Measurements from ENCODE around the gene NMBR. TPM values are rescaled to one million over a fixed set of nuclear protein-coding genes. Genes with fewer than 3 reads are reported as not detected.
"Not testable (repeated sequence)": the region's sequence is repeated elsewhere in the genome, so short reads cannot be mapped to it uniquely, and the experiment has no call there.

NMBR gene
- total RNA-seq, 1 donor from 2014 or later, result not detected

DNA sequence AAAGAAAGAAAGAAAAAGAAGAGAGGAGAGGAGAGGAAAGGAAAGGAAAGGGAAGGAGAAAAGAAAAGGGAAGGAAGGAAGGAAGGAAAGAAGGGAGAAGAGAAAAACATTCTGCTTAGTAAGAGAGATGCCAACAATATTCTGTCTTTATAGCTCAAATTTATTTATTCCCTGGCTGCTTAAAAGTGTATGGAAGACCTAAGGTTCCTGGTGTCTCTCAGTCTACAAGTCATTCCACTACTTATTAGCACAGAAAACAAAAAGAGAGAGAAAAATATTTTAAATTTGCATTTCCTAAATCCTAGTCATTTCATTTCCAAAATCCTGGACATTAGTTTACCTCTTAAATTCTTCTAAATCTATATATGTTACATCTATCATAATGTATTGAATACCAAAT, 67.8 kb downstream of the NMBR start:
- no peak for ATAC-seq

DNA sequence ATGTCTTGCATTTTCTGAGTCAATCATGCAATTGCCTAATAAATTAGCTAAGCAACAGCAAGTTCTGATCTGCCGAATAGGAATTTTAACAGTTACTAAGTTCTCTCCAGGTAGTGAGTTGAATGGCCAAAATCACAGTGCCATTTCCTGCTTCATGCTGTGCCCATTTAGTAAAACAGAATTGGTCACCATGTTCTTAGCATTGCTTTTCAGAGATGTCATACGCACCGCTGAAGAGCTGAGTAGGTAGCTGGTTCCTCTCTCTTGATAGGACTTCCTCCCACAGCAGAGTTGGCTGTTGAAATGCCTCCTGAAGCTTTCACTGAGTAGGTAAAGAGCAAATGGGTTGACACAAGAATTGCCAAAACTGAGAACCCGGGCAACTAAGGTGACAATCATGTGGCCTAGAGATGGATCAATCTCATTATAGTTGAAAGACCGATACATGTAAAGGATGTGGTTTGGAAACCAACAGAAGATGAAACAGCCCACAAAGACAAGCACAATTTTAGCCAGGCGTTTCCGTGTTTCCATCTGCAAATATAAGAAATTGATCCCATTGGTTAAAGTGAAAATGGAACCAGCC, 71.3 kb downstream of the NMBR start:
- intact Hi-C loops (cut with DNase I), result no loop called here
- no peak for ATAC-seq
- no peak for DNase-seq (ENCODE audit: missing footprints)

More for the DNA sequence above, 67.8 kb downstream of the NMBR start:
- no peak for DNase-seq (ENCODE audit: missing footprints)
- intact Hi-C loops (cut with DNase I), result no loop called here

DNA sequence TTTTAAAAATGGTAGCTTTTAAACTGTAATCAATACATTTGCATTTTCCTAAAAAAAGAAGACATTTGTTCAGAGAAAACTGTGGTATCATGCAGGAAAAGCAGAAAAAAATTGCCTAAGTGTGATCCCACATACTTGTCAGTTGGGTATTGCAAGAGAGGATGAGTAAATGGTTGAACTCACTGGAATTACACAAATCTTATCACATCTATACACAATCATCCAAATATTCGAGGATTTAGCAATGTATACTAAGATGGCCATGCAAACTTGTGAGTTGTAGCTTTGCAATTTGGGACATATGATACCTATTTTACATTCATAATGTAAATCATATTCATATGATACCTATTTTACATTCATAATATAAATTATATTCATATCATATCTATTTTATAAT, 72.4 kb downstream of the NMBR start:
- intact Hi-C loops (cut with DNase I), result no loop called here
- ATAC-seq, result no peak
- no peak for DNase-seq (ENCODE audit: missing footprints)

DNA sequence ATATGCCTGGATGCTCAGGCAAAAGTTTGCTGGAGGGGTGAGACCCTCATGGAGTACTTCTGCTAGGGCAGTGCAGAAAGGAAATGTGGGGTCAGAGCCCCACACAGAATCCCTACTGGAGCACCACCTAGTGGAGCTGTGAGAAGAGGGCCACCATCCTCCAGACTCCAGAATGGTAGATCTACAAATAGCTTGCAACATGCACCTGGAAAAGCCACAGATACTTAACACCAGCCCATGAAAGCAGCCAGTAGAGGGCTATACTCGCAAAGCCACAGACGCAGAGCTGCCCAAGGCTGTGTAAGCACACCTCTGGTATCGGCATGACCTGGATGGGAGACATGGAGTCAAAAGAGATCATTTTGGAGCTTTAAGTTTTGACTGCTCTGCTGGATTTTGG, 74.9 kb downstream of the NMBR start:
- intact Hi-C loops (cut with DNase I), result no loop called here
- no peak for ATAC-seq
- no peak for DNase-seq (ENCODE audit: missing footprints)

DNA sequence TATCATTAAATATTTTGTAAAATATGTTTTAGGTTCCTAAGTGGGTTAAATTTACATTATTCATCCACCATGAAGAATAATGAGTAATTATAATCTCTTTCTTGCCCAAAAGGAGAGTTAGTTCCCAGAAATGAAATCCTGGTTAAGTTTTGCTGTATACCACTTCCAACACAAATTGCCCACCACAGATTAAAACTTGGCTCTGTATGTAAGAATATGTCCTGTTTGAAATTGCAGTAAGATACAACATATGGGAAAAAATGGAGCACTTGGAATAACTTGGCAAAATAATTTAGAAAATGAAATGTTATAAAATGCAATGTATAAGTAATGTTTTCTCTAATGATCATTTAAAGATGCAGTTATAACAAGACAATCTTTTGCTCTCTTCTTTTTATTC, 78.5 kb downstream of the NMBR start:
- intact Hi-C loops (cut with DNase I), result no loop called here
- no peak for DNase-seq (ENCODE audit: missing footprints)
- ATAC-seq, result no peak

DNA sequence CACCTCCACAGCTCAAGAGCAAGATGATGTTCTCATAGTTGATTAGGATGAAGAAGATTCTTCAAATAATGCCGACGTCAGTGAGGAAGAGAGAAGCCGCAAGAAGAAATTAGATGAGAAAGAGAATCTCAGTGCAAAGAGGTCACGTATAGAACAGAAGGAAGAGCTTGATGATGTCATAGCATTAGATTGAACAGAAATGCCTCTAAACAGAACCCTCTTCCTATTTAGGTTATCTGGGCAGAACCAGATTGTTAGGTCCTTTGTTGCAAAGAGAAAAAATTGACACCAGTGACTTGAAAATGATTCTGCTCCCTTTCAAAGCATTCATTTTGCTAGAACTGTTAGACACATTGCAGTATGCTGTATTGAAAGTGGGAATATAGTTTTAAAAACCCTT, 84.1 kb downstream of the NMBR start:
- intact Hi-C loops (cut with DNase I); ATAC-seq; DNase-seq (ENCODE audit: missing footprints): not testable (repeated sequence)

DNA sequence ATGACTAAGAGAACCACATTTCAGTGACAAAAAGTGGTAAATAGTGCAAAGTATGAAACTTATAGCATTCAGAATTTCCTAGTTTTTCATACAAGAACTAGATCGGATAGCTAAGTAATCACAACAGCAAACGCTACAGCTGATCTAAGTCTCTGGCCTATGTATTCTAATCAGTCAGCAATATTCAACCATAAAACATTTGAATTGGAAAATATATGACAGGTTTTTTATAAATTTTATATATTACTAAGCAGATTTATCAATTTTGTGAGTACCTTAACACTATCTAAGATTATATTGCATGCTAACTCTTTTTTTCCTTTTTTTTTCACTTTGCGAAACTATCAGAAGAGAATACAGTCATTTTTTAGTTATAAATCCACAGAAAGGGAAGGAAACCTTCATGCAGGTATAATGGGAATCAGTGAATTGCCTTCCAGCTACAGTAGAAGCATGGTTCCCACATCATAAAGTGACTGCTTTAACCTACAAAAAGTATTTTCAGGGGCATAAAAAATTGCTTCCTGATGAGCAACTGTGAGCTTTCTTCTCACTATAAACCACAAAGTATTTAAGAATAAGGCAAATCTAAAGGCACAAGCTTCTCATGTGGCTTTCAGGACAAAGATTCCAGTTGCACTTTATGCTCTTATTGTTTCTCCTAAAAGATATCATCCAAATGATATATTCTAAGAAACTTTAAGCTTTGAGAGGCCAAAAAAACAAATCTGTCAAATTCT, 88.2 kb downstream of the NMBR start:
- ATAC-seq (no peak), DNase-seq (ENCODE audit: missing footprints) (no peak)
- intact Hi-C loops (cut with DNase I), result no loop called here

DNA sequence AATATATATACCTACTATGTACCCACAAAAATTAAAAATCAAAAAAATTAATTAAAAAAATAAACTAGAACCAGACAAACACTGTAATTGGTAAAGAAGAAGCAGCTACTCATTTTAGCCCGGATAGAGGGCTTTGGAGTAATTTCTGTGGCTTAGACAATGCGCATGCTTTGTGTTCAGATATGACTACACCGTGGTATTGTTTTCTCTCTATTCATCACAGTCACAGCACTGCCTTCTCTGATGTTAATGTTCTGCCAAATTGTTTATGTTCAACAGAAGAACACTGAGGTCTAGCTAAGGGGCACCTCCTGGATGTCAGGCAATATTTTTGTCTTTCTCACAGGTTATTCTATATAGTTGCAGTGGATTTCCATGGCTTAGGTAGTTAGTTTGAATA, 91.7 kb downstream of the NMBR start:
- intact Hi-C loops (cut with DNase I), result no loop called here
- ATAC-seq (no peak), DNase-seq (ENCODE audit: missing footprints) (no peak)

DNA sequence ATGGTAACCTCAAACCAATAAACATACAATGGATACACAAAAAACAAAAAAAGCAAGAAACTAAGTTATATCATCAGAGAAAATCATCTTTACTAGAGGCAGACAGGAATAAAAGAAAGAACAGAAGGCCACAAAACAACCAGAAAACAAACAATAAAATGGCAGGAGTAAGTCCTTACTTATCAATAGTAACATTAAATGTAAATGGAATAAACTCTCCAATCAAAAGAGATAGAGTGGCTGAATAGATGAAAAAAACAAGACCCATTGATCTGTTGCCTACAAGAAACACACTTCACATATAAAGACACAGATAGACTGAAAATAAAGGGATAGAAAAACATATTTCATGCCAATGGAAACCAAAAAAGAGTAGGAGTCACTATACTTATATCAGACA, 95.5 kb downstream of the NMBR start:
- DNase-seq (ENCODE audit: missing footprints), result no peak
- intact Hi-C loops (cut with DNase I), result no loop called here
- no peak for ATAC-seq

DNA sequence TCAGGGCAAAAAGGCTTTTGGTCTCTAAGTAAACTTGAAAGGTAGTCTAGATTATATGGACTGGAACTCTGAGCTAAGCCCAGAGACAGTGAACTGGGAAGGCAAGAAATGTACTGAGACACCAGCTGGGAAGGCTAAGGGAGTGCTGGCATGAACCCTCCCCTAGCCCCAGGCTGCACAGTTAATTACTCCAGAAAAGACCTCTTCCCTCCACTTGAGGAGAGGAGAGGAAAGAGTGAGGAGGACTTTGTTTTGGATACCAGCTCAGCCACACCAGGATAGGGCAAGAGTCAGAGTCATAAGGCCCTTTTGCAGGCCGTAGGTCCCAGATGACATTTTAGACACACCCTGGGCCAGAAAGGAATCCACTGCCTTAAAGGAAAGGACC, 98.3 kb downstream of the NMBR start:
- intact Hi-C loops (cut with DNase I), result no loop called here
- ATAC-seq (no peak), DNase-seq (ENCODE audit: missing footprints) (no peak)

DNA sequence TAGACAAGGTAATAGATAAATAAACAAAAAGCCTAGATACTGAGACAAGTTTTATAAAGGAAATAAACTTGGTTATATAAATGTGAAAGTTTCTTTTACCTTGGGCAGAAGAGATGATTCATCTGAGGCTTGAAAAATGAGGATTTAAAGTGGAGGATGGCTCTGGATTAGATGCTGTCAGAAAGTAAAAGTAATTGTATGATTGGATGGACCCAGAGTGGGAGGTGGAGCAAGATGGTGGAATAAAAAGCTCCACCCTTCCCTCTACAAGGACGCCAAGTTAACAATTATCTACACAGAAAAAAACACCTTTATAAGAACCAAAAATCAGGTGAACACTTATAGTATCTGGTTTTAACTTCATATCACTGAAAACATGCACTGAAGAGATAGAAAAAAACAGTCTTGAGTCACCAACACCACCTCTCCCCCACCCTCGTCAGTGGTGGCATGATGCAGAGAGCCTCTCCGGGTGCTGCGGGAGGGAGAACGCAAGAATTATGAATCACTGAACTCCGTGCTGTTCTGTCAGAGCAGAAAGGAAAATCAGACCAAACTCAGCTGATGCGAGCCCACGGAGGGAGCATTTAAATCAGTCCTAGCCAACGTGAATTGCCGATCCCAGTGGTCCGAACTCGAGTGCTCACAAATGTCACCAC, 98.9 kb downstream of the NMBR start:
- intact Hi-C loops (cut with DNase I), result no loop called here
- DNase-seq (ENCODE audit: missing footprints), result no peak
- ATAC-seq, result no peak

DNA sequence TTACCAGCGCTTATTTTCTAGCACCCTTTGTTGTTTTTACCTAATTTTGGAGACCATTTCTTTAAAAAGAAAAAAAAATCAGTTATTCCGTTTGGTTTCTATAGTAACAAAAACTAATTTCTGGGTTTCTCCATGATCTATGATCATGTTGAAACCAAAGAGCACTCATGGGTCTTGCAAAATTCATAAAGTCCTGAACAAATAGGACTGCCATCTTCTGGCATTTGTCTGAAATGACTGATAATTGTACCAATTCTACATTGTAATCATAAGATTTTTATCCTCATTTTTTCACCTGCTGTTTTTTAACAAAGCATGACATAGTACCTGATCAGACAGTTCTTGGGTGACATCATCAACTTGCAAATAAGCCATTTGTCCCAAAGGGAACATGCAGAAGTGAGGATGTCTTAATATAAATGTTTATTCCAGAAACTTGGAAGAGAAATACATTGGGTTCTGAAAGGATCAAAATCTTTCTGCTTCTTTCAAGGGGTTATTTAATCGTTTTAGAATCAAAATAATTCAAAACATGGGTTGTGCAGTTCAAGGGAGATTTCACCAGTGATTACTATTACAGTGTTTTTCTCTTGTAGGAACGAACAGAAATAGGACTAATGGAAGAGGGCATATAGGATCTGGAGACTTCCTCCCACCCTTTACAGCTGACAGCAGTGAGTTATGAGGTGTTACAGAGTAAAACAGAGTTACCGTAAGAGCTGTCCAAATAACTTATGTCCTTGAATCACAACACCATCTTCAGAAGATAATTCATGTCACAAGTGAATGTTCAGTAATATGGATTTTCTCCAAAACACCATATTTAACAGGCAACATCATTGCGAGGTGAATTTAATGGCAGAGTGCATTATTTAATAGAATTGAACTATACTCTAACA, 101.3 kb downstream of the NMBR start:
- DNase-seq (ENCODE audit: missing footprints) (no peak), ATAC-seq (no peak)
- intact Hi-C loops (cut with DNase I), result no loop called here

DNA sequence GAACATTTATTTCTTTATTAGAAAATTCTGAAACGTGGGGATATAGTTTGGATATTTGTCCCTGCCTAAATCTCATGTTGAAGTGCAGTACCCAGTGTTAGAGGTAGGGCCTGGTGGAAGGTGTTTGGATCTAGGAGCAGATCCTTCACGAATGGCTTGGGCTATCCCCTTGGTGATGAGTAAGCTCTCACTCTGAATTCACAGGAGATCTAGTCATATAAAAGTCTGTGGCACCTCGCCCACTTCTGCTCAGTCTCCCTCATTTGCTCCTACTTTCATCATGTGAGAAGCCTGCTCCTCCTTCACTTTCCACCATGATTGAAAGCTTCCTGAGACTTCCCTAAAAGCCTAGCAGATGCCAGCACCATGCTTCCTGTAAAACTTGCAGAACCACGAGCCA, 111.0 kb downstream of the NMBR start:
- ATAC-seq (no peak), DNase-seq (ENCODE audit: missing footprints) (no peak)
- intact Hi-C loops (cut with DNase I), result no loop called here

DNA sequence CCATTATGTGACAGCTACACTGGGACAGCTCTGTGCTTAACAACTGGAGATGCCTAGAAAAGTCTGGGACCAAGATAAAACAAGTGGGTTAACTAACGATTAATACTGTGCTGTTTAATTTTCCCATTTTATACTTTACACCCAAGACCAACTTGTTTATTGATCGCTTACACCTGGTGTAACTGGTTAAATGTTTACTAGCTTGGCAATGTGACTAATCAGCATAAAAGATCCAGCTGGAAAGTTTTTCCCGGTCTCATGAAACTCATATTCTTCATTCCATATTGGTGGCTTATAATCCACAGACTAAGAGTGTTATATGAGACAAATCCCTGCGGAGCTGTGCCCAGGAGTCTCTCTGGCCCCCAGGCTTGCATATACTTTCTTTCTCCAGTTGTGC, 115.9 kb downstream of the NMBR start:
- DNase-seq (ENCODE audit: missing footprints) (no peak), ATAC-seq (no peak)
- intact Hi-C loops (cut with DNase I), result no loop called here

DNA sequence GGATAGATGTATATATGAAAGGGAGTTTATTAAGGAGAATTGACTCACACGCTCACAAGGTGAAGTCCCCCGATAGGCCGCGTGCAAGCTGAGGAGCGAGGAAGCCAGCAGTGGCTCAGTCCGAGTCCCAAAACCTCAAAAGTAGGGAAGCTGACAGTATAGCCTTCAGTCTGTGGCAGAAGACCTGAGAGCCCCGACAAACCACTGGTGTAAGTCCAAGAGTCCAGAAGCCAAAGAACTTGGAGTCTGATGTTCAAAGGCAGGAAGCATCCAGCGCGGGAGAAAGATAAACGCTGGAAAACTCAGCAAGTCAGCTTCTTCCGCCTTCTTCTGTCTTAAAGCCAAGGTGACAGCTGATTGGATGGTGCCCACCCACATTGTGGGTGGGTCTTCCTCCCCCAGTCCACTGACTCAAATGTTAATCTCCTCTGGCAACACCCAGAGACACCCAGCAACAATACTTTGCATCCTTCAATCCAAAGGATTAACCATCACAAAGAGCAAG, 116.8 kb downstream of the NMBR start:
- no peak for ATAC-seq
- DNase-seq (ENCODE audit: missing footprints), result no peak
- intact Hi-C loops (cut with DNase I), result no loop called here

DNA sequence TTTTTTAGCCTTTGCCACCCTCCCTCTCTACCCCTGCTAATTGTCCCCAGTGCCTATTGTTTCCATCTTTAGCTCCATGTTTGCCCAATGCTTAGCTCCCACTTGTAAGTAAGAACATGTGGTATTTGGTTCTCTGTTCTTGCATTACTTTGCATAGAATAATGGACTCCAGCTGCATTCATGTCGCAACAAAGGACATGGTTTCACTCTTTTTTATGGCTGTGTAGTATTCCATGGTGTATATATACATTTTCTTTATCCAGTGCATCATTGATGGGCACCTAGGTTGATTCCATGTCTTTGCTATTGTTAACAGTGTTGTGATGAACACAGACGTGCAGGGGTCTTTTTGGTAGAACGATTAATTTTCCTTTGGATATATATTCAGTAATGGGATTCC, 118.4 kb downstream of the NMBR start:
- intact Hi-C loops (cut with DNase I), result no loop called here
- ATAC-seq (no peak), DNase-seq (ENCODE audit: missing footprints) (no peak)

DNA sequence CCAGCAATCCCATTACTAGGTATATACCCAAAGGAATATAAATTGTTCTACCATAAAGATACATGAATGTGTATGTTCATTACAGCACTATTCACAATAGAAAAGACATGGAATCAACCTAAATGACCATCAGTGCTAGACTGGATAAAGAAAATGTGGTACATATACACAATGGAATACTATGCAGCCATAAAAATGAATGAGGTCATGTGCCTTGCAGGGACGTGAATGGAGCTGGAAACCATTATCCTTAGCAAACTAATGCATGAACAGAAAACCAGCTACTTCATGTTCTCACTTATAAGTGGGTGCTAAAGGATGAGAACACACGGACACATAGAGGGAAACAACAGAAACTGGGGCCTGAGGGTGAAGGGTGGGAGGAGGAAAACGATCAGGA, 119.1 kb downstream of the NMBR start:
- ATAC-seq; intact Hi-C loops (cut with DNase I): not testable (repeated sequence)

DNA sequence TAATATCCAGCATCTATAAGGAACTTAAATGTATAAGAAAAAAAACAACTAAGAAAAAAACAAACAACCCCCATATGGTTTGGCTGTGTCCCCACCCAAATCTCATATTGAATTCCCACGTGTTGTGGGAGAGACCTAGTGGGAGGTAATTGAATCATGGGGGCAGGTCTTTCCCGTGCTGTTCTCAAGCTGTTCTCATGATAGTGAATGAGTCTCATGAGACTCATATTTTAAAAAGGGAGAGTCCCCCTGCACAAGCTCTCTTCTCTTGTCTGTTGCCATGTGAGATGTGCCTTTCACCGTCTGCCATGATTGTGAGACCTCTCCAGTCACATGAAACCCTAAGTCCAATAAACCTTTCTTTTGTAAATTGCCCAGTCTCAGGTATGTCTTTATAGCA, 119.8 kb downstream of the NMBR start:
- DNase-seq (ENCODE audit: missing footprints) (no peak), ATAC-seq (no peak)
- intact Hi-C loops (cut with DNase I), result no loop called here

More for the DNA sequence above, 119.1 kb downstream of the NMBR start:
- DNase-seq (ENCODE audit: missing footprints), result not testable (repeated sequence)

DNA sequence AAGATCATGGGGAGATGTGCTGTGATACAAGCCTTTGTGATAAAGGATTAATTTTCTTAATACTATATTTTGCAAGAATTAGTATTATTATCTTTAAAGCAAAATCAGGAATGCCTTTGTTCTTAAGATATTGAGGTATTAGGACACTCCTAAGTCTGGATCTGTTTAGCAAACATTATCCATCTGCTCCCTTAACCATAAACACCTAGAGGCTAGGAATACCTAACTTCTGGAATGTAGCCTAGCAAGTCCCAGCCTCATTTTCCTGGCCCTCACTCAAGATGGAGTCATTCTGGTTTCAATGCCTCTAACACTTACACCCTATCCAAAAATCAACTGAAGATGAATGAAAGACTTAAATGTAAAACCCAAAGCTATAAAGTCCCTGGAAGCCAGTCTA, 120.5 kb downstream of the NMBR start:
- ATAC-seq, result no peak
- no peak for DNase-seq (ENCODE audit: missing footprints)
- intact Hi-C loops (cut with DNase I), result no loop called here
